ENCODE results near the gene ARMC2.

DNA sequence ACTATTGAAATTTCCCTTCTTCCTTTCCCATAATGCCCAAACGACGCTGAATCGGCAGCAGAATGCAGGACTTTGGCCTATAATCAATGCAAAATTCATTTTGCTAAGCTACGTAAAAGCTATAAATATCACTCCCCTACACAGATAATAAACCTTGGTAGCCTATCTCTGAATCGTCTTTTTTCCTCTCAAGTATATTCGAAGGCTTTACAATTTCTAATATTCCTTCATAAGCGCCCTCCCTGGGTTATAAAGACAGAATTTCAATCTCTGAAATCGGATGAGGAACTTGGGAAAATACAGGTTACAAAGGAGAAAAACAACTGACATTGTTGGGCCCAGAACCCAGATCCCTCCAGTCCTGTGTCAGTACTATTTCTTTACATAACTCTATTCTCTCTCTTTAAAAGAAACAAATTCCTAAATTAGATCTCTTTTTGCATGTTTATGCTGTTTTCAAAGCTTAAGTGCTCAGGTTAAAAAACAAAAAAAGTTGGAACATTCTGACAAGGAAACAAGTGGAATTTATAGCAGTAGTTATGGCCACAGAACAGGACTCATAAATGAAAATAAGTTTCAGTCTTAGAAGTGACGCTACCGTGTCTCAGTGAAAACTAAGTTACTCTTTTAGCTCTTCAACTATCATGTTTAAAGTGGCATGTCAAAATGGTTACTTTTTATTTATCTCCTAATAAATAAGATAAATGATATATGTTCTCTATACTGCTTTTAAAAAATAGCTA lies 161.9 kb downstream of the ARMC2 start:
- no peak for TF ChIP-seq POLR2A (IDR thresholded peaks at IDR 0.05)
- no peak for TF ChIP-seq EP300 (IDR thresholded peaks at IDR 0.05)
